NCI-H510A (cell line): ENCODE data around the gene CREBRF.
"Not testable (repeated sequence)": the region's sequence is repeated elsewhere in the genome, so short reads cannot be mapped to it uniquely, and the experiment has no call there.

Experiments
- DNase-seq: peaks from one replicate; lab custom pipeline; 2025; lab: John Stamatoyannopoulos, UW

CREBRF gene

DNA sequence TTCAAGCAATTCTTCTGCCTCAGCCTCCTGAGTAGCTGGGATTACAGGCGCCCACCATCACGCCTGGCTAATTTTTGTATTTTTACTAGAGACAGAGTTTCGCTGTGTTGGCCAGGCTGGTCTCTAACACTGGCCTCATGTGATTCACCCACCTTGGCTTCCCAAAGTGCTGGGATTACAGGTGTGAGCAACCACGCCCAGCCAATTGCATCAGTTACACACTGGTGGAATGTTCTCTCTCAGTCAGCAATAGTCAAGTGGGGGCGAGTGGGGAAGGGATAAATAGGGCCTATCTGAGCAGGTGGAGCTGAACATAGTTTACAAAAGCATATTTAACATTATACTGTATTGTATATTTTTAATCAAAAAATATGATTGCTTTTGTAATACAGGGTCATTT, 98.5 kb downstream of the CREBRF start:
- not testable (repeated sequence) for DNase-seq

DNA sequence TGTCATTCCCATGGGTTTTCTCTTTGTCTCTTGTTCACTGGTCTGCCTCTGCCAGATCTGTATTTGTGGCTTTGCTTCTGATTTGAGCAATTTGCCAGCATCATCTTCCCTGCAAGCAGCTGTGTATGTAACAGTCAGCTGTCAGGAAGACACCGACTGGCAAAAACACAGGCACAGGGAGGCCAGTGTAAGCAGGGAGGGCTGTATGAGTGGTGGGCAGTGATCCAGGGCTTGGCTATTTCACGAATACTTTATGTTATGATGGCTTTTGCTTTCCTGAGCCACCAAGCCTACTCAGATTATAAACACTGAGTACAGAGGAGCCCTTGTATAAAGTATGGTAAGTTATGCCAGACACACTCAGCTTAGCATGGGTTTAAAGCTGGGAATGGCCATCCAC, 99.8 kb downstream of the CREBRF start:
- no peak for DNase-seq

DNA sequence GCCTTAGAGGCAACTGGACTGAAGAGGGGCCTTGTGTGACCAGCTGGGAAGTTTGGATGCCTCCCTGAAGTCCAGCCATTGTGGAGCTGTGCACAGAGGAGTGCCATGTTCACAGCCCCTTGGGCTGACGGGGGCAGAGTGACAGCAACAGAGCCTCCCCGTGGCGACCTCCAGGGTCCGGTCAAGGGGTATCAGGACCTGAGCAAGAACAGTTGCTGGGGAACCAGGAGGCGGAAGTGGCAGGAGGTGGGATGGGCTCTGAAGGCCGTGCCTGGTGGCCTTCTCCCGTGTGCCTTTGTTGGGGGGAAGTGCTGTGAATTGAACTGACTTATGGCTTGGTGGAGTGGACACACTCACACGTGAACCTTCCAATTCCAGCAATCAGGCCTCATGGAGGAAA, 102.2 kb downstream of the CREBRF start:
- DNase-seq = no peak

DNA sequence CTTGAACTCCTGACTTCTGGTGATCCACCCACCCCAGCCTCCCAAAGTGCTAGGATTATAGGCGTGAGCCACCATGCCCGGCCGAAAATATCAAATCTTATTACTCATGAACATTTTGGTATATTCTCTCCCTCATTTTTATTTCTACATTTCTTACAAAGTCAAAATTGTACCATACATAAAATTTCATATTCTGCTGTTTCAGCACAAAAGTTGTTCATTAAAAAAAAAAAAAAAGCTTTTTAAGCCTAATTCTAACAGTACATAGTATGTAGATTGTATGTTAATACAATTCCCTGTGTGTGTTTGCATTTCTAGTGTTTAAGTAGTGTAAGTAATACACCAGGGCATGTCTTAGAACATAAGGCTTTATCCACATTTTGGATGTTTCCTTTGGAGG, 103.1 kb downstream of the CREBRF start:
- no peak for DNase-seq

DNA sequence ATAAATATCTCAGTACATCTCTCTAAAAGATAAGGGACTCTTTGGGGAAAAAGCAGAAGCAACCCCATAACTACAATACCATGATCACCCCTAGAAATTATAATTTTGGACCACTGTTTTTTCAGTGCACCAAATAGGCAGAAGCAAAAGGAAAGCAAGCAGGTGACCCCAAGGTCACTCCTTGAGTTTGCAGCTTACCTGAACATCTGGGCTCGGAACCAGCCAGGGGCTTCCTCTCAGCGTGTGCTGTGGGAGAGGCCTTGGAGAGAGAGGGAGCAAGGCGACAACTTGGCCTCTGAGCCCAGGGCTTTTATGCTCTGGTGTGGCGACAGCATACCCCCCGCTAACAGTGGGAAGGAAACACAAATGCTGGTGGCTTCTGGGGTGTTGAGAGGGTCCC, 105.0 kb downstream of the CREBRF start:
- no peak for DNase-seq

DNA sequence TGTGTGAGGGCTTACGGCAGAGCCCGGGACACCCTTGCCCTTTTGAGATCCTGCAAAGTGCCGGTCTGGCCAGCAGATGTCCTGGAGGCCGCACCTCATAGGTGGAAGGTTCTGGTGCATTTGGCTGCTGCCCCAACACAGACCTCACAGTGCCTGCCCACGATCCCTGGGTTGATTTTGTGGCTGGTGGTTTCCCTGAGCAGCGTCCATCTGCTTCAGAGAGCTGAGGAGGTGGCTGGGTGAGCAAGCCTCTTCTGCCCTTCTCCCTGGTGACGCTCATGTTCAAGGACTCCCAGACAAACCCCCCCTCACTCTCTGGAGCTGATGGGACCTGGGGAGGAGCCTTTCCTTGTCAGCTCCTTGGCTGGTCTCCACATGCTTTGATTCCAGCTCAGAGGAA, 107.1 kb downstream of the CREBRF start:
- no peak for DNase-seq

DNA sequence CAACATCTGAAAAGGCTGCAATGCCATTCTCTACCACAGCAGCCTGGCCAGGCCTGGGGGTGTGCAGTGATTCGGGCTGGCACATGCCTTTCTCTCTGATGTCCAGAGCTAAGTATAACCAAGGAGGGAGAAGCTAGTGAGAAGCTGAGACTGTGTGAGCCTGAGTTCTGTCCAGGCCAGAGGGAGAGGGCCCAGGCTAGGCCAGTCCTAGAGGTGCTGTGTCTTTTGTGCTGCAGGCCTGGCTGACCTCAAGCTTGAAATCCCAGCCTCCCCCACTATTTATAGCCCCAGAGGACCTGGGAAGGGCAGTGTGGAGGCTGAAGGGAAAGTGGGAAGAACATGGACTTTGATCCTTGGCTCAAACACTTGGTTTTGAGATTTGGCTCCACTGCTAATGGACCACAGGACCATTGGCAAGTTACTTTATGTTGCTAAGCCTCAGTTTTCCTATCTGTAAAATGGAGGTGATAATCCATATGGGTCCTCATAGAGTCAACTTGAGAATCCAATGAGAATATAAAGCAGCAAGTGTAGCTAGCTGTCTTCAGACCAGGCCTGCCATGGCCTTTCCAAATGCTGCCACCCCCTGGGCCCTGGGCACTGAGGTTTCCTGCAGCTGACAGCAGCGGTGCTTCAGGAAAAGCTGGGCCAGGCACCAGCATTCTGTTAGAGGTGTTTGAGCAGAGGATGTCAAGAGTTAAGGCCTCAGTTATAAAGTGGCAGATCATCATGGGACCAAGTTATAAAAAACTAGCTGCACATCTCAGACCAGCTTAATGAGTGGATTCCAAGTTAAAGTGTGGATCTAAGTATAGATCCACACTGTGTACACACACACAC, 109.2 kb downstream of the CREBRF start:
- no peak for DNase-seq

DNA sequence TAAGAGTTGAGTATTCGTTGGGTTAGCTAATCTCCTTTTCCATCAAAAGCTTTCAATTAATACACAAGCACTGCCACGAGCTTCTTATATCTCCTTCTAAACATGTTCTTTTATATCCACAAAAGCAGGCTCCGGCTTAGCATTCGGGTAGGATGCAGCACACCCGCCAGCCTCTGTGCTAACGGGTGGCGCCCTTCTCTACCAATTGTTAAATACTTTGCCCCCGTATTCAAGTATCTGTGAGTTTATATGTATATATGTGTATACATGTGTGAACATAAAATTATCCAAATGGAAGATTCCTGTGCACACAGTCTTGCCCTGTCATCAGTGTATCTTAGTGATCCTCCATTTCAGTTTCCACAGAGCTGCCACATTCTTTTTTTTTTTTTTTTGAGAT, 116.0 kb downstream of the CREBRF start:
- no peak for DNase-seq

DNA sequence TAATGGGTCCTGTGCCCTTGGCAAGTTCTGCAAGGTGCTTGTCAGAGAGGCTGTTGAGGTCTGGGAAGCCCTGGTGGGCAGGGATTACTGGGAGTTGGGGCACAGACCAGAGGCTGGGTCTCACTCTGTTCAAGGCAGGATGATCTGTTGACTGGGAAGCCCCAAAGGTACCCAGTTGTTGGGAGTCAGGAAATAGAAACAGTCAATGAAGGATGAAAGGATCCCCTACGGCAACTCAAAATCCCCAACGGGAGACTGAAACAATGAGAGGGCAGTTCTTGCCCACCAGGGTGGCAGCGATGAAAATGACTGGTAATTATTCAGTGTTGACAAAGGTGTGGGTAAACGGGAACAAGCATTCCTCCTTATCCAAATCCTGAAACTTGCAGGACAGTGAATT, 119.4 kb downstream of the CREBRF start:
- DNase-seq = no peak

DNA sequence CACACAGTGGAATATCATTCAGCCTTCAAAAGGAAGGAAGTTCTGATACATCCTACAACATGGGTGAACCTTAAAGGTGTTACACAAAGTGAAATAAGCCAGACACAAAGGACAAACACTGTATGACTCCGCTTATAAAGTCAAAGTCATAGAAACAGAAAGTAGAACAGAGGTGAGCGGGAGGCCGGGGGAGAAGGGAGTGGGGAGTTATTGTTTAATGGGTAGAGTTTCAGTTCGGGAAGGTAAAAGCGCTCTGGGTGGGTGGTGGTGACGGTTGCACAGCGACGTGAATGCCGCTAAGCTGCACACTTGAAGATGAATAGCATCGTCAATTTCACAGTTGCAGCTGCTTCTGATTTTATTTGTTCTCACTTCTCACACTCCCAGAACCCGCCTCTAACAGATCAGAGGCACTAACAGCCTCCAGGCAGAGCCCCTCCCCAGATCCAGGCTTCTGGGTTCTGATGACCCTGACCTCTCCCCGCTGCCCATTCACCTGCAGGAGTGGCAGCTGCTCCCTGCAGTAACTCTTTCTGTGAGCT, 122.3 kb downstream of the CREBRF start:
- DNase-seq = no peak

DNA sequence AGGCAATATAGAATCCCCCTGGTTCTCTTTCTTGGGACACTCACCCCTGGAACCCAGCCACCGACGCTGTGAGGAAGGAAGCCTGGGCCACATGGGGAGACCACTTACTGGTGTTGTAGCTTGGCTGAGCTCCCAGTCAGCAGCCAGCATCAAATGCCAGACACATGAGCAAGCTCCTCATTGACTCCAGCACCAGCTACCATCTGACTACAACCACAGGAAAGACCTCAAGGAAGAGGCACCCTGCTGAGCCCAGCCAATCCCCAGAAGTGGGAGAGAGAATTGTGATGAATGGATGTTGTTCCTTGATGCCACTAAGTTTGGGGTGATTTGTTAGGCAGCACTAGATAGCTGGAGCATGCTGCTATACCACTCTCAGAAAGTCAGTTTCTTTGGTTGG, 124.2 kb downstream of the CREBRF start:
- no peak for DNase-seq

DNA sequence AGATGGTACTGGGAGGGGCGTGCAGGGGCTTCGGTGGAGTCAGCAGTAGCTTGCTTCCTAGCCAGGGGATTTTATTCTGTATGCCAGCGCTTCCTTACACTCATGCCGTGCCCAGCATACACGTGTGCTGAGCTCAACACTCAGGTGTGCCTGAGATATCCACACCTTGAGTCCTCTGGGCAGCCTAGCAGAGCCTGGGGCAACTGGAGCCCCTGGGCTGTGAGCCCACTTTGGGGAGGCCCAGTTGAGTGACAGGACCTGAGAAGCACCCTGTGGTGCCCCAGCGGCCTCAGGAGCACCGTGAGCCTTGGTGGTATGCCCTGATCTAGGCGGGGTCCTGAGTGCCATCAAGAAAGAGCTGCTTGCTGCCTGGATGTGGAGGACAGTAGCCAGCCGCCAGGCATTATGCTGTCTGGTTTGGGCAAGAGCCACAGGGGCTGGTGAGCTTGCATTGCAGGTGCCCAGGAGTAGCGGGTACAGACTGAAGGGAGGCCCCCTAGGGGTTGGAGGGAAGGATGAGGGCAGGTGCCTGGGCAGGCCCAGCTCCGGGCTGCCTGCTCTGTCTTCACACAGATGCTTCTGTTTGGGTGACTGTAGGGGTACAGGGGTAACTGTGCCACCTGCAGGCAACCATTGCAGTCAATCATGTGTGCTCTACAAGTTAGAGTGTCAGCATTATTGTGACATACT, 131.0 kb downstream of the CREBRF start:
- no peak for DNase-seq

DNA sequence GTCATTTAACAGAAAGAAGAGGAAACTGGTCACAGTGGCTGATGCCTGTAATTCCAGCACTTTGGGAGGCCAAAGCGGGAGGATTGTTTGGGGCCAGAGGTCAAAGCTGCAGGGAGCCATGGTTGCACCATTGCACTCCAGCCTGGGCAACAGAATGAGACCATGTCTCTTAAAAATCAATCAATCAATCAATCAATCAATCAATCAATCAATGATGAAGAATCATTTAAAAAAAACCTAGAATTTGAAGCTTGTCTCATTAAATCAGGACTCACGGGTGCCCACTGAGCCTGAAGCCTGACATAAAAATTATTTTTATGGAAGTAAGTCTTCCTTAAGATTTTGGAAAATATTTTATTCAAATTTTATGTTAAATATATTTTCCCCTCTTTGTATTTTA, 132.1 kb downstream of the CREBRF start:
- DNase-seq = no peak
